HepG2 (cell line): ENCODE data around the gene HNRNPUL2. TPM values are rescaled to one million over a fixed set of nuclear protein-coding genes. Genes with fewer than 3 reads are reported as not detected.

Source experiments
- BCL3 ChIP-seq: sonication (generic); formaldehyde crosslinking; IDR thresholded peaks from 2 replicates; pipeline ENCODE4 v1.5.1; 2020; ENCODE audit warnings: mild to moderate bottlenecking, missing genetic modification reagents, moderate library complexity
- GATAD2A ChIP-seq: IDR thresholded peaks from 2 replicates; pipeline ENCODE4 v1.6.1; 2016
- HNF1B ChIP-seq: sonication (generic); formaldehyde crosslinking; IDR thresholded peaks from 2 replicates; pipeline ENCODE4 v1.5.1; 2020; ENCODE audit warnings: mild to moderate bottlenecking, moderate library complexity, missing genetic modification reagents
- IRF2 ChIP-seq: IDR thresholded peaks from 2 replicates; pipeline ENCODE4 v1.6.1; 2018; ENCODE audit warnings: missing genetic modification reagents, missing compliant biosample characterization
- KDM3A ChIP-seq: IDR thresholded peaks from 2 replicates; pipeline ENCODE4 v1.6.1; 2018; ENCODE audit warnings: low read depth, missing compliant biosample characterization
- KDM5B ChIP-seq: sonication (generic); formaldehyde crosslinking; IDR thresholded peaks from 2 replicates; pipeline ENCODE4 v1.4.0; 2020; ENCODE audit warnings: missing genetic modification reagents, mild to moderate bottlenecking, borderline replicate concordance
- NFKBIZ ChIP-seq: IDR thresholded peaks from 2 replicates; pipeline ENCODE4 v1.6.1; 2018; ENCODE audit warnings: missing genetic modification reagents, missing compliant biosample characterization
- NR2F1 ChIP-seq, 2 experiments: fragments of 450-650 bp in 1 of 2; formaldehyde crosslinking in 1 of 2; IDR thresholded peaks; 2 replicates each; pipeline versions ENCODE4 v1.5.0 to v1.6.1; 2016 to 2020; ENCODE audit warnings: mild to moderate bottlenecking in 1 of 2, missing compliant biosample characterization in 1 of 2, missing genetic modification reagents in 1 of 2, moderate library complexity in 1 of 2
- PITX1 ChIP-seq: sonication (generic); formaldehyde crosslinking; IDR thresholded peaks from 2 replicates; pipeline ENCODE4 v1.5.1; 2020; ENCODE audit warnings: mild to moderate bottlenecking, missing genetic modification reagents
- RERE ChIP-seq: IDR thresholded peaks from 2 replicates; pipeline ENCODE4 v1.6.1; 2016; ENCODE audit warnings: low read depth, missing genetic modification reagents, missing compliant biosample characterization
- TIGD3 ChIP-seq: sonication (generic); formaldehyde crosslinking; IDR thresholded peaks from 2 replicates; pipeline ENCODE4 v1.5.1; 2020; ENCODE audit warnings: mild to moderate bottlenecking, missing genetic modification reagents, borderline replicate concordance
- ZBTB38 ChIP-seq: sonication (generic); formaldehyde crosslinking; IDR thresholded peaks from 2 replicates; pipeline ENCODE4 v1.5.1; 2020; ENCODE audit warnings: mild to moderate bottlenecking, missing genetic modification reagents
- ZFP90 ChIP-seq: sonication (generic); formaldehyde crosslinking; IDR thresholded peaks from 2 replicates; pipeline ENCODE4 v1.8.0; 2022; ENCODE audit warnings: missing genetic modification reagents, mild to moderate bottlenecking, inconsistent platforms, borderline replicate concordance
- ZNF264 ChIP-seq: sonication (generic); formaldehyde crosslinking; IDR thresholded peaks from 2 replicates; pipeline ENCODE4 v1.4.0; 2020; ENCODE audit warnings: missing genetic modification reagents
- ZNF770 ChIP-seq: sonication (generic); formaldehyde crosslinking; IDR thresholded peaks from 2 replicates; pipeline ENCODE4 v1.5.0; 2020; ENCODE audit warnings: mild to moderate bottlenecking, missing genetic modification reagents
- polyA plus RNA-seq, 8 experiments: library from polyadenylated mRNA; depleted of rRNA in 3 of 8; stranded (reverse) in 7 of 8; unstranded in 1 of 8; fragments of >200 nt; fragmentation: Illumina TruSeq in 4 of 8; extraction: Trizol in 4 of 8; gene quantifications; 2 replicates each; pipeline versions ENCODE4 v1.2.1 to v1.2.3, GENCODE V29; 2011 to 2016; ENCODE audit warnings: low read depth in 4 of 8, missing spikeins in 1 of 8, mixed read lengths in 1 of 8; ENCODE audit not compliant: insufficient read depth in 1 of 8
- total RNA-seq, 5 experiments: library from RNA; depleted of rRNA; stranded (reverse); fragments of >200 nt; fragmentation: Illumina TruSeq; extraction: Trizol; gene quantifications; 2 replicates each; pipeline ENCODE4 v1.2.3, GENCODE V29; 2016; ENCODE audit warnings: low read depth in 1 of 5

Gene HNRNPUL2
- total and polyA plus RNA-seq, 2 of the 13 experiments (the other 11 are each of a cell fraction or from before 2014, with no cell fraction given): 8.4 to 9.6 TPM

- TF ChIP-seq RERE (CRISPR knock-in tag): no peak
- TF ChIP-seq IRF2 (CRISPR knock-in tag): peak; percentile 76
- peak; percentile 63; the same call in 1 of the 2 replicates for TF ChIP-seq PITX1 (CRISPR knock-in tag)
- TF ChIP-seq TIGD3 (CRISPR knock-in tag): no peak
- peak; percentile 72; the same call in 1 of the 2 replicates for TF ChIP-seq GATAD2A (CRISPR knock-in tag)
- peak; percentile 45; the same call in 1 of the 2 replicates for TF ChIP-seq ZFP90 (CRISPR knock-in tag)
- TF ChIP-seq NR2F1 (CRISPR knock-in tag; IDR thresholded peaks at IDR 0.05): peak in 1 of 2 experiments; percentile 33; a peak in 1 of 4 replicates
- TF ChIP-seq BCL3 (CRISPR knock-in tag): 0 out of 2 replicates have a peak, but pooled peaks have one; percentile 35
- TF ChIP-seq KDM5B (CRISPR knock-in tag): peak; percentile 82
- TF ChIP-seq KDM3A (CRISPR knock-in tag): peak; percentile 71; the same call in 1 of the 2 replicates
- peak; percentile 74; the same call in 1 of the 2 replicates for TF ChIP-seq NFKBIZ
- peak; percentile 63; the same call in 1 of the 2 replicates for TF ChIP-seq HNF1B
- TF ChIP-seq ZNF770 (CRISPR knock-in tag): peak; percentile 9; the same call in 1 of the 2 replicates
- peak; percentile 42; the same call in 1 of the 2 replicates for TF ChIP-seq ZBTB38 (CRISPR knock-in tag)
- 0 out of 2 replicates have a peak, but pooled peaks have one; percentile 19 for TF ChIP-seq ZNF264
Observed at GRCh38 chr11:62678770-62679696, 48.2 kb downstream of the HNRNPUL2 start, which contains the start of gene UBXN1 (continued).
